ENCODE measurements around the gene RETN. TPM values are rescaled to one million over a fixed set of nuclear protein-coding genes. Genes with fewer than 3 reads are reported as not detected.

RETN gene
- total RNA-seq, 1 donor from 2014 or later: not detected

GRCh38 chr19:7706188-7706954 lies 37.5 kb downstream of the RETN start:
- H3K36me3 Mint-ChIP-seq (ENCODE audit: low read depth, unreplicated experiment): no peaks in the 10 kb centered on the region
- peaks cover 11% of the 10 kb centered on the region for H3K27me3 Mint-ChIP-seq (ENCODE audit: unreplicated experiment)
- H3K27ac Mint-ChIP-seq (ENCODE audit: unreplicated experiment): no peak overlapping the region
- H3K4me1 Mint-ChIP-seq (ENCODE audit: unreplicated experiment): no peaks in the 10 kb centered on the region
- no peak overlapping the region for H3K4me3 Mint-ChIP-seq (ENCODE audit: unreplicated experiment)
- no peak for TF ChIP-seq CTCF (IDR thresholded peaks at IDR 0.05; ENCODE audit: unreplicated experiment)
- no peak for DNase-seq (ENCODE audit: low spot score)
- no peaks in the 10 kb centered on the region for H3K9me3 Mint-ChIP-seq (ENCODE audit: unreplicated experiment)

GRCh38 chr19:7706955-7707456 lies 38.2 kb downstream of the RETN start:
- TF ChIP-seq CTCF (IDR thresholded peaks at IDR 0.05; ENCODE audit: unreplicated experiment): no peak
- H3K27ac Mint-ChIP-seq (ENCODE audit: unreplicated experiment): no peak overlapping the region

GRCh38 chr19:7709932-7710460 lies 41.1 kb downstream of the RETN start:
- Mint-ChIP-seq H3K9me3 (ENCODE audit: unreplicated experiment) (no peaks in the 10 kb centered on the region), H3K27ac (ENCODE audit: unreplicated experiment) (no peak overlapping the region), H3K27me3 (ENCODE audit: unreplicated experiment) (peaks cover 9% of the 10 kb centered on the region), H3K36me3 (ENCODE audit: low read depth, unreplicated experiment) (no peaks in the 10 kb centered on the region), H3K4me1 (ENCODE audit: unreplicated experiment) (no peaks in the 10 kb centered on the region), H3K4me3 (ENCODE audit: unreplicated experiment) (no peak overlapping the region)
- no peak for TF ChIP-seq CTCF (IDR thresholded peaks at IDR 0.05; ENCODE audit: unreplicated experiment)
- DNase-seq (ENCODE audit: low spot score): no peak

More at GRCh38 chr19:7706955-7707456, 38.2 kb downstream of the RETN start:
- Mint-ChIP-seq H3K4me3 (ENCODE audit: unreplicated experiment) (no peak overlapping the region), H3K27me3 (ENCODE audit: unreplicated experiment) (peaks cover 11% of the 10 kb centered on the region), H3K4me1 (ENCODE audit: unreplicated experiment) (no peaks in the 10 kb centered on the region), H3K36me3 (ENCODE audit: low read depth, unreplicated experiment) (no peaks in the 10 kb centered on the region), H3K9me3 (ENCODE audit: unreplicated experiment) (no peaks in the 10 kb centered on the region)
- DNase-seq (ENCODE audit: low spot score): no peak

- no peak overlapping the region for H3K4me3 Mint-ChIP-seq (ENCODE audit: unreplicated experiment)
- DNase-seq (ENCODE audit: low spot score): no peak
- no peaks in the 10 kb centered on the region for H3K36me3 Mint-ChIP-seq (ENCODE audit: low read depth, unreplicated experiment)
- peaks cover 9% of the 10 kb centered on the region for H3K27me3 Mint-ChIP-seq (ENCODE audit: unreplicated experiment)
- no peaks in the 10 kb centered on the region for H3K4me1 Mint-ChIP-seq (ENCODE audit: unreplicated experiment)
- no peaks in the 10 kb centered on the region for H3K9me3 Mint-ChIP-seq (ENCODE audit: unreplicated experiment)
- H3K27ac Mint-ChIP-seq (ENCODE audit: unreplicated experiment): no peak overlapping the region
- TF ChIP-seq CTCF (IDR thresholded peaks at IDR 0.05; ENCODE audit: unreplicated experiment): no peak
Measured at GRCh38 chr19:7710616-7711015, 41.8 kb downstream of the RETN start.

- TF ChIP-seq CTCF (IDR thresholded peaks at IDR 0.05; ENCODE audit: unreplicated experiment): no peak
- Mint-ChIP-seq H3K9me3 (ENCODE audit: unreplicated experiment) (no peaks in the 10 kb centered on the region), H3K36me3 (ENCODE audit: low read depth, unreplicated experiment) (no peaks in the 10 kb centered on the region), H3K4me1 (ENCODE audit: unreplicated experiment) (no peaks in the 10 kb centered on the region), H3K27me3 (ENCODE audit: unreplicated experiment) (no peaks in the 10 kb centered on the region), H3K27ac (ENCODE audit: unreplicated experiment) (no peak overlapping the region), H3K4me3 (ENCODE audit: unreplicated experiment) (no peak overlapping the region)
- DNase-seq (ENCODE audit: low spot score): no peak
Measured at GRCh38 chr19:7715671-7716070, 46.8 kb downstream of the RETN start.

Data from endothelial cell (in vitro differentiated cells).